Pancreas (tissue), 10 donors: ENCODE data around the gene ANKAR. TPM values are rescaled to one million over a fixed set of nuclear protein-coding genes. Genes with fewer than 3 reads are reported as not detected.
A peak's percentile ranks its signal among the peaks of the same experiment; 100 is the strongest.
"Not testable (repeated sequence)": the region's sequence is repeated elsewhere in the genome, so short reads cannot be mapped to it uniquely, and the experiment has no call there.

Experiments
- ATAC-seq, 4 donors: fragments of 200-7000 bp; cut with Tn5 transposase; one replicate each; pipeline versions ENCODE4 v1.8.0 to v1.9.1; 2020; ENCODE audit warnings: mild to moderate bottlenecking in 4 of 4, moderate library complexity in 4 of 4
- DNase-seq, 6 donors: peaks; one replicate each; pipeline ENCODE4 v3.0.0-alpha.2; 2020
- FAIRE-seq: peaks from 2 replicates; lab custom pipeline; 2012; peaks lifted over from hg19 to GRCh38; lab: Jason Lieb, UNC
- H3K27ac ChIP-seq, 4 donors: fragments of 200-600 bp; sonication (generic); 1 replicate in 3 of 4; 2 replicates in 1 of 4; pipeline versions ENCODE4 v1.5.0 to v1.8.0; 2020
- H3K27me3 ChIP-seq, 4 donors: fragments of 200-600 bp; one replicate each; pipeline ENCODE4 v1.8.0; 2021
- H3K36me3 ChIP-seq, 3 donors: fragments of 200-600 bp; sonication (generic) in 1 of 3; one replicate each; pipeline versions ENCODE4 v1.5.0 to v1.8.0; 2020 to 2021
- H3K4me1 ChIP-seq, 3 donors: fragments of 200-600 bp; one replicate each; pipeline ENCODE4 v1.8.0; 2021
- H3K4me3 ChIP-seq, 4 donors: fragments of 200-600 bp; sonication (generic) in 2 of 4; one replicate each; pipeline versions ENCODE4 v1.5.0 to v1.8.0; 2020 to 2021
- H3K9me3 ChIP-seq, 4 donors: fragments of 200-600 bp; one replicate each; pipeline ENCODE4 v1.8.0; 2021
- CTCF ChIP-seq, 4 donors: fragments of 200-600 bp; sonication (generic) in 3 of 4; IDR thresholded peaks; one replicate each; pipeline versions ENCODE4 v1.5.0 to v1.8.0; 2021; ENCODE audit warnings: antibody characterized with exemption in 4 of 4
- WGBS, 2 donors: extraction: QIAGEN DNeasy Blood & Tissue Kit; methylation state at CpG; one replicate each; pipeline ENCODE4 v1.1.7; 2013; 5-methylcytosine and 5-hydroxymethylcytosine counted together
- intact Hi-C, 3 donors: fragments of 100-400 bp; cut with DNase I; formaldehyde crosslinking; loops; one replicate each; pipeline versions ENCODE4 v1.11.1 to v1.14.2; 2022
- polyA plus RNA-seq, 2 donors: library from polyadenylated mRNA; stranded (reverse); fragments of 200-250 nt; gene quantifications; one replicate each; pipeline ENCODE4 v1.2.3, GENCODE V29; 2013
- total RNA-seq, 6 donors: library from RNA; stranded (reverse); fragmentation: NEBNext Ultra II Directional in 4 of 6; extraction: Animal tissue kit (Norgen Biotek cat#: 25700) in 4 of 6; gene quantifications; one replicate each; pipeline versions ENCODE4 v1.2.1 to v1.2.4, GENCODE V29; 2021 to 2023
- donor health status: healthy with polysubstance abuse.
- donor health status: DM: no; HTN: no; CAD: no; lungs with moderate emphysema.
- donor health status: DM: no; HTN: no; CAD: no.
- donor health status: control.
- donor health status: control.
- donor health status: Bipolar disorder and iron deficiency.
- donor health status: DM: yes; HTN: yes; CAD: no.
- donor health status: DM: no; HTN: no; CAD: no.
- donor health status: DM: no; HTN: no; CAD: no.
- donor health status: DM: yes; HTN: yes; CAD: no.

Gene ANKAR
- total and polyA plus RNA-seq, 8 donors, result 3.1 to 8.9 (median 6.0) TPM

GRCh38 chr2:189684811-189685210 is 10.3 kb downstream of the ANKAR start:
- WGBS, 2 donors, result 85 to 94% methylated on average over 1 of the region's 1 CpG
- Histone ChIP-seq H3K27ac (no peak overlapping the region), H3K4me1 (no peaks in the 10 kb centered on the region), H3K4me3 (no peak overlapping the region), H3K9me3 (no peaks in the 10 kb centered on the region), H3K27me3 (no peaks in the 10 kb centered on the region), H3K36me3 (no peaks in the 10 kb centered on the region)
- ATAC-seq (no peak), DNase-seq (no peak), FAIRE-seq (no peak)
- intact Hi-C loops, result no loop called here
- TF ChIP-seq CTCF (IDR thresholded peaks at IDR 0.05), result no peak

GRCh38 chr2:189685540-189686229 is 11.2 kb downstream of the ANKAR start:
- Histone ChIP-seq H3K9me3 (no peaks in the 10 kb centered on the region), H3K27ac (no peak overlapping the region), H3K4me1 (no peaks in the 10 kb centered on the region), H3K4me3 (no peak overlapping the region), H3K27me3 (no peaks in the 10 kb centered on the region), H3K36me3 (no peaks in the 10 kb centered on the region)
- no peak for DNase-seq
- 72 to 74% methylated on average over 2 of the region's 2 CpGs for WGBS, 2 donors
- ATAC-seq, result no peak
- no peak for FAIRE-seq
- TF ChIP-seq CTCF (IDR thresholded peaks at IDR 0.05), result no peak
- intact Hi-C loops, result no loop called here

DNA sequence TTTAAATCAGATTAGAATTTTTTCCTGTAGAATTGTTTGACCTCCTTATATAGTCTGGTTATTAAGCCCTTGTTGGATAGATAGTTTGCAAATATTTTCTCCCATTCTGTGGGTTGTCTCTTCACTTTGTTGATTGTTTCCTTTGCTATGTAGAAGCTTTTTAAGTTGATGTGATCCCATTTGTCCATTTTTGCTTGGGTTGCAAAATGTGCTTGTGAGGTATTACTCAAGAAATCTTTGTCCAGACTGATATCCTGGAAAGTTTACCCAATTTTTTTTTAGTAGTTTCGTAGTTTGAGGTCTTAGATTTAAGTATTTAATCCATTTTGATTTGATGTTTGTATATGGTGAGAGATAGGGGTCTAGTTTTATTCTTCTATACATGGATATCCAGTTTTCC is 13.3 kb downstream of the ANKAR start:
- intact Hi-C loops, H3K36me3 ChIP-seq: not testable (repeated sequence)

GRCh38 chr2:189696223-189696622 is 21.8 kb downstream of the ANKAR start:
- Histone ChIP-seq H3K4me1 (no peaks in the 10 kb centered on the region), H3K36me3 (peaks cover 0 to 4% (median 0%) of the 10 kb centered on the region in 3 donors), H3K4me3 (no peak overlapping the region), H3K27me3 (no peaks in the 10 kb centered on the region), H3K9me3 (no peaks in the 10 kb centered on the region), H3K27ac (no peak overlapping the region)
- FAIRE-seq, result no peak
- ATAC-seq, result no peak
- TF ChIP-seq CTCF (IDR thresholded peaks at IDR 0.05), result no peak
- WGBS, 2 donors, result 61 to 63% methylated on average over 3 of the region's 3 CpGs
- intact Hi-C loops, result no loop called here
- no peak for DNase-seq

More for the DNA sequence above, 13.3 kb downstream of the ANKAR start:
- not testable (repeated sequence) for H3K4me3 ChIP-seq, H3K27ac ChIP-seq, ATAC-seq, DNase-seq, H3K4me1 ChIP-seq, FAIRE-seq, H3K9me3 ChIP-seq, H3K27me3 ChIP-seq
- 88 to 89% methylated on average over 1 of the region's 1 CpG for WGBS, 2 donors

GRCh38 chr2:189698020-189698887 is 23.8 kb downstream of the ANKAR start:
- Histone ChIP-seq H3K27ac (no peak overlapping the region), H3K9me3 (no peaks in the 10 kb centered on the region), H3K4me3 (no peak overlapping the region), H3K36me3 (no peaks in the 10 kb centered on the region), H3K4me1 (no peaks in the 10 kb centered on the region), H3K27me3 (no peaks in the 10 kb centered on the region)
- DNase-seq, result peak in 3 of 6 donors; percentile 12 to 35 (median 28)
- peak; percentile 97 for FAIRE-seq
- peak; percentile 74 to 86 (median 84) for ATAC-seq
- intact Hi-C loops, result no loop called here
- peak; percentile 43 to 49 (median 48) for TF ChIP-seq CTCF (IDR thresholded peaks at IDR 0.05)
- WGBS, 2 donors, result 35% methylated on average over 6 of the region's 6 CpGs
